Loucy (cell line): ENCODE measurements around the gene MAP3K5.

ENCODE experiments used
- CTCF ChIP-seq: fragments of 200-600 bp; sonication (generic); conservative IDR thresholded peaks from 2 replicates; pipeline ENCODE4 v1.5.1; 2014; ENCODE audit warnings: mild to moderate bottlenecking, antibody characterized with exemption, low read length
- EZH2phosphoT487 ChIP-seq: fragments of 200-600 bp; IDR thresholded peaks from 2 replicates; pipeline ENCODE4 v1.6.1; 2018; ENCODE audit warnings: antibody characterized with exemption, mild to moderate bottlenecking, moderate library complexity, borderline replicate concordance

- TF ChIP-seq CTCF (no peak), EZH2phosphoT487 (no peak)
Measured at GRCh38 chr6:136548582-136549299, 243.5 kb downstream of the MAP3K5 start.
